Left ventricle myocardium inferior (tissue), 1 donor: Measurements from ENCODE around the gene OR1S2. TPM values are rescaled to one million over a fixed set of nuclear protein-coding genes. Genes with fewer than 3 reads are reported as not detected.
"Not testable (repeated sequence)": the region's sequence is repeated elsewhere in the genome, so short reads cannot be mapped to it uniquely, and the experiment has no call there.

ENCODE experiments used
- DNase-seq: peaks from one replicate; pipeline ENCODE4 v3.0.0-alpha.2; 2020
- H3K27ac ChIP-seq: fragments of 200-600 bp; replicated peaks from 2 replicates; pipeline ENCODE4 v1.8.0; 2021
- H3K27me3 ChIP-seq: fragments of 200-600 bp; 2 replicates; pipeline ENCODE4 v1.8.0; 2021; ENCODE audit warnings: low read depth
- H3K36me3 ChIP-seq: fragments of 200-600 bp; 2 replicates; pipeline ENCODE4 v1.8.0; 2021
- H3K4me1 ChIP-seq: fragments of 200-600 bp; 2 replicates; pipeline ENCODE4 v1.8.0; 2021
- H3K4me3 ChIP-seq: fragments of 200-600 bp; 2 replicates; pipeline ENCODE4 v1.8.0; 2021; ENCODE audit warnings: mild to moderate bottlenecking, moderate library complexity
- H3K9me3 ChIP-seq: fragments of 200-600 bp; replicated peaks from 2 replicates; pipeline ENCODE4 v1.8.0; 2021
- intact Hi-C: fragments of 100-400 bp; cut with micrococcal nuclease; formaldehyde crosslinking; loops from one replicate; pipeline ENCODE4 v1.11.0; 2022
- long read RNA-seq: library from polyadenylated mRNA; unstranded; transcript quantifications from one replicate; pipeline ENCODE4 v2.0.0, GENCODE V29; 2021
- total RNA-seq: library from RNA; stranded (reverse); fragmentation: NEBNext Ultra II Directional; extraction: Animal tissue kit (Norgen Biotek cat#: 25700); gene quantifications from one replicate; pipeline ENCODE4 v1.2.1, GENCODE V29; 2021
- TF ChIP-seq, protein P1 (sequence below): fragments of 200-600 bp; IDR thresholded peaks from 2 replicates; pipeline ENCODE4 v1.8.0; 2021; ENCODE audit warnings: antibody characterized with exemption, mild to moderate bottlenecking, borderline replicate concordance
- donor health status: DM: no; HTN: yes; CAD: no; lungs with severe emphysema.

The OR1S2 gene
- not detected for total RNA-seq
- long read RNA-seq: 0 reads

DNA sequence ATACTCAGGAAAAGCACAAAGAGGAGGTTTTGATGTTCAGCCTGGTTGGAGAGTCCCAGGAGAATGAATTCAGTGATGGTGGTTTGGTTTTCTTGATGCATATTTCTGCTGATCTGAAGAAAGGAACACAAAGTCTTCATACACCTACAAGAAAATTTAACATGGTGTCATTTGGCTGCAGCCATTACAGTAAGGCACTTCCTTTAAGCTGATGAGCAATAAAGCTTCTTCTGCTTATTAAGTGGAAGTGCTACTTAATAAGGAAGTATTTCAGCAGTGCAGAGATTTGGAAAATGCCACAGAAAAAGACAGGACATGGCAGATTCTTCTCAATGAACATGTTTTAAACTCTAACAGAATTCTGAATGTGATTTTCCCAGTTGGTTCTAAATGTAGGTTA is at the start of gene OR1S2:
Gene OR1S2, minus strand, starts transcription at position 101 of the 400 bp plus-strand sequence. Its CDS starts 0 bp downstream, at position 101.
- no peak within 1 kb of the TSS for H3K27ac ChIP-seq
- intact Hi-C loops: no loop called here
- H3K4me3 ChIP-seq: no peak within 1 kb of the TSS
- H3K4me1 ChIP-seq: no peaks in the 10 kb centered on the region
- TF ChIP-seq, protein P1, sequence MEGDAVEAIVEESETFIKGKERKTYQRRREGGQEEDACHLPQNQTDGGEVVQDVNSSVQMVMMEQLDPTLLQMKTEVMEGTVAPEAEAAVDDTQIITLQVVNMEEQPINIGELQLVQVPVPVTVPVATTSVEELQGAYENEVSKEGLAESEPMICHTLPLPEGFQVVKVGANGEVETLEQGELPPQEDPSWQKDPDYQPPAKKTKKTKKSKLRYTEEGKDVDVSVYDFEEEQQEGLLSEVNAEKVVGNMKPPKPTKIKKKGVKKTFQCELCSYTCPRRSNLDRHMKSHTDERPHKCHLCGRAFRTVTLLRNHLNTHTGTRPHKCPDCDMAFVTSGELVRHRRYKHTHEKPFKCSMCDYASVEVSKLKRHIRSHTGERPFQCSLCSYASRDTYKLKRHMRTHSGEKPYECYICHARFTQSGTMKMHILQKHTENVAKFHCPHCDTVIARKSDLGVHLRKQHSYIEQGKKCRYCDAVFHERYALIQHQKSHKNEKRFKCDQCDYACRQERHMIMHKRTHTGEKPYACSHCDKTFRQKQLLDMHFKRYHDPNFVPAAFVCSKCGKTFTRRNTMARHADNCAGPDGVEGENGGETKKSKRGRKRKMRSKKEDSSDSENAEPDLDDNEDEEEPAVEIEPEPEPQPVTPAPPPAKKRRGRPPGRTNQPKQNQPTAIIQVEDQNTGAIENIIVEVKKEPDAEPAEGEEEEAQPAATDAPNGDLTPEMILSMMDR: no peak
- H3K9me3 ChIP-seq: peaks cover 5% of the 10 kb centered on the region
- DNase-seq: no peak
- no peaks in the 10 kb centered on the region for H3K36me3 ChIP-seq
- no peaks in the 10 kb centered on the region for H3K27me3 ChIP-seq

- TF ChIP-seq, protein P1: no peak
- DNase-seq: no peak
- H3K27ac ChIP-seq: no peak overlapping the region
- intact Hi-C loops: no loop called here
- H3K4me3 ChIP-seq: no peak overlapping the region
- peaks cover 21% of the 10 kb centered on the region for H3K9me3 ChIP-seq
- H3K4me1 ChIP-seq: no peaks in the 10 kb centered on the region
- H3K36me3 ChIP-seq: peaks cover 3% of the 10 kb centered on the region
- H3K27me3 ChIP-seq: no peaks in the 10 kb centered on the region
These were observed 40.0 kb upstream of the OR1S2 start for GRCh38 chr11:58243954-58244353.

- TF ChIP-seq, protein P1: no peak
- no peaks in the 10 kb centered on the region for H3K36me3 ChIP-seq
- no peak overlapping the region for H3K4me3 ChIP-seq
- no peak for DNase-seq
- H3K27me3 ChIP-seq: no peaks in the 10 kb centered on the region
- no peaks in the 10 kb centered on the region for H3K4me1 ChIP-seq
- H3K9me3 ChIP-seq: peaks cover 12% of the 10 kb centered on the region
- intact Hi-C loops: no loop called here
- H3K27ac ChIP-seq: no peak overlapping the region
These were observed 24.1 kb upstream of the OR1S2 start for GRCh38 chr11:58227956-58228615.

DNA sequence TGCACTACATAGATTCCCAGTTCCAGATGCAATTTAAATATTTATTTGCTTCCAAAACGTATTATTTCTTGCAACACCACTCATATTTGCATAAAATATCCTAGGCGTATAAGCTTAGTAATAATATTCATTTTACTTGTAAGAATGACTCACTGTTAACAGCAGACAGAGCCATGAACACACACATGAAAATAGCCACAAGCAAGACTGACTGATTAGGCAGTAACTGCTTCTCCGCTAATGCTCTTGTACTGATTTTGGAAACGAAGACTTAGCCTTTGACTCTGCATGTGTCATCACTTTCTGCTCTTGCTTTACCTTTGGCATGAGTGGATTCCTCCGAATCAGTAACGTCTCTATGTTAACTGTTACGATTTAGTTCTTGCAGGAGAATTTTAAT is 18.8 kb upstream of the OR1S2 start:
- Histone ChIP-seq H3K4me1 (no peaks in the 10 kb centered on the region), H3K4me3 (no peak overlapping the region), H3K9me3 (peaks cover 6% of the 10 kb centered on the region), H3K27ac (no peak overlapping the region), H3K27me3 (no peaks in the 10 kb centered on the region), H3K36me3 (no peaks in the 10 kb centered on the region)
- intact Hi-C loops: no loop called here
- no peak for DNase-seq
- TF ChIP-seq, protein P1: no peak

DNA sequence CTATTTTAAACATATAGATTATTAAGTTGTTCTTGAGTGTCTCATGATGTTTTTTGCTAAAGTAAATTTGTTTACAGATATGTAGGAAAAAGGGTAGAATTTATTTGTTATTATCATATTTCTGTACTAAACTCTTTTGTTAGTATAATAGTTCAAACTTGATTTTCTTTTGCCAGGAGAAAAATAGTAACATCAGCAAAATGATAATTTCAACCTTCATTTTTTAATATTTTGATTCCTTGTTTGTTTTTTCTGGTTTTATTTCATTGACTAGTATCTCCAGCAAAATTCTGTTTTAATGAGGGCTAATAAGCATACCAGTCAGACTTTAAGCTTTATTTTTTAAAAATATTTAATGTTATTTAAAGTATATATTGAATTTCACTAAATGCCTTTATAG is 12.5 kb upstream of the OR1S2 start:
- TF ChIP-seq, protein P1: no peak
- H3K4me3 ChIP-seq: no peak overlapping the region
- no peak overlapping the region for H3K27ac ChIP-seq

GRCh38 chr11:58212420-58212819 is 8.5 kb upstream of the OR1S2 start, which contains the start of gene OR1S1:
TSS of gene OR1S1 (plus strand) at chr11:58212720.
- H3K27ac ChIP-seq, H3K36me3 ChIP-seq, DNase-seq, H3K27me3 ChIP-seq, H3K9me3 ChIP-seq, intact Hi-C loops, H3K4me1 ChIP-seq, H3K4me3 ChIP-seq: not testable (repeated sequence)

More for the DNA sequence above, 12.5 kb upstream of the OR1S2 start:
- DNase-seq: no peak
- intact Hi-C loops: no loop called here
- Histone ChIP-seq H3K4me1 (no peaks in the 10 kb centered on the region), H3K27me3 (no peaks in the 10 kb centered on the region), H3K36me3 (no peaks in the 10 kb centered on the region), H3K9me3 (no peaks in the 10 kb centered on the region)
